Neural cell (in vitro differentiated cells): ENCODE measurements around the gene GAN. TPM values are rescaled to one million over a fixed set of nuclear protein-coding genes. Genes with fewer than 3 reads are reported as not detected.

ENCODE experiments used
- polyA plus RNA-seq: library from polyadenylated mRNA; depleted of rRNA; stranded (reverse); fragments of >200 nt; gene quantifications from 2 replicates; pipeline ENCODE4 v1.2.3, GENCODE V29; 2014

GAN gene
- polyA plus RNA-seq, 1 donor from 2014 or later, result 9.1 TPM

Other genes starting within 250 kb of the GAN start
- gene C16orf46, start 237.7 kb upstream of the GAN start, polyA plus RNA-seq, result 8.7 TPM in 2 replicates
- 66.0 and 81.8 TPM in 2 replicates for gene GCSH, start 218.6 kb upstream of the GAN start, polyA plus RNA-seq
- not detected in 2 replicates for gene BCO1, start 76.3 kb upstream of the GAN start, polyA plus RNA-seq
- gene CMIP, start 129.8 kb downstream of the GAN start, polyA plus RNA-seq, result 15.1 and 20.0 TPM in 2 replicates